ENCODE measurements around the gene KRT32.

- TF ChIP-seq CTCF (IDR thresholded peaks at IDR 0.05) (no peak), POLR2AphosphoS5 (IDR thresholded peaks at IDR 0.05; ENCODE audit: low read depth, low read length) (no peak), REST (IDR thresholded peaks at IDR 0.05; ENCODE audit: insufficient read depth in 1 of 2, low read depth in 2 of 2, low read length in 1 of 2) (no peak)
Observed at GRCh38 chr17:41494524-41494923, 27.3 kb upstream of the KRT32 start.

All from Panc1 (cell line).